Panc1 (cell line): Measurements from ENCODE around the gene CNOT6L. TPM values are rescaled to one million over a fixed set of nuclear protein-coding genes. Genes with fewer than 3 reads are reported as not detected.

Experiments
- total RNA-seq: library from RNA; stranded (reverse); gene quantifications from one replicate; pipeline ENCODE4 v1.2.1, GENCODE V29; 2021; ENCODE audit not compliant: unreplicated experiment

CNOT6L gene
- total RNA-seq, 1 experiment from 2014 or later, result 18.3 TPM

Other genes with a start within 250 kb of the CNOT6L start
- not detected for gene CXCL13, start 213.5 kb downstream of the CNOT6L start, total RNA-seq
- 18.3 TPM for gene MRPL1, start 43.5 kb upstream of the CNOT6L start, total RNA-seq
- 0.23 TPM for gene FRAS1, start 238.0 kb upstream of the CNOT6L start, total RNA-seq